ENCODE measurements around the gene AHDC1. TPM values are rescaled to one million over a fixed set of nuclear protein-coding genes. Genes with fewer than 3 reads are reported as not detected.

The AHDC1 gene
- total and polyA plus RNA-seq, 2 of the 13 experiments (the other 11 are each of a cell fraction or from before 2014, with no cell fraction given): 1.0 to 2.7 TPM

GRCh38 chr1:27527890-27528817 is 75.8 kb downstream of the AHDC1 start (continued):
- TF ChIP-seq, protein P1, sequence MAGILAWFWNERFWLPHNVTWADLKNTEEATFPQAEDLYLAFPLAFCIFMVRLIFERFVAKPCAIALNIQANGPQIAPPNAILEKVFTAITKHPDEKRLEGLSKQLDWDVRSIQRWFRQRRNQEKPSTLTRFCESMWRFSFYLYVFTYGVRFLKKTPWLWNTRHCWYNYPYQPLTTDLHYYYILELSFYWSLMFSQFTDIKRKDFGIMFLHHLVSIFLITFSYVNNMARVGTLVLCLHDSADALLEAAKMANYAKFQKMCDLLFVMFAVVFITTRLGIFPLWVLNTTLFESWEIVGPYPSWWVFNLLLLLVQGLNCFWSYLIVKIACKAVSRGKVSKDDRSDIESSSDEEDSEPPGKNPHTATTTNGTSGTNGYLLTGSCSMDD (CRISPR knock-in tag; IDR thresholded peaks at IDR 0.05): no peak
- no peak for TF ChIP-seq ZNF720 (CRISPR knock-in tag; IDR thresholded peaks at IDR 0.05)
- peak; percentile 17; the same call in 1 of the 2 replicates for TF ChIP-seq SPEN (CRISPR knock-in tag; IDR thresholded peaks at IDR 0.05; ENCODE audit: low read depth)
- peak; percentile 37; the same call in 1 of the 2 replicates for TF ChIP-seq TFDP2 (CRISPR knock-in tag; IDR thresholded peaks at IDR 0.05)
- TF ChIP-seq SP5 (CRISPR knock-in tag; IDR thresholded peaks at IDR 0.05; ENCODE audit: borderline replicate concordance, low read depth): no peak
- no peak for TF ChIP-seq TCF12 (IDR thresholded peaks at IDR 0.05)
- no peak for TF ChIP-seq TCF12 (CRISPR knock-in tag; IDR thresholded peaks at IDR 0.05)
- TF ChIP-seq, protein P2, sequence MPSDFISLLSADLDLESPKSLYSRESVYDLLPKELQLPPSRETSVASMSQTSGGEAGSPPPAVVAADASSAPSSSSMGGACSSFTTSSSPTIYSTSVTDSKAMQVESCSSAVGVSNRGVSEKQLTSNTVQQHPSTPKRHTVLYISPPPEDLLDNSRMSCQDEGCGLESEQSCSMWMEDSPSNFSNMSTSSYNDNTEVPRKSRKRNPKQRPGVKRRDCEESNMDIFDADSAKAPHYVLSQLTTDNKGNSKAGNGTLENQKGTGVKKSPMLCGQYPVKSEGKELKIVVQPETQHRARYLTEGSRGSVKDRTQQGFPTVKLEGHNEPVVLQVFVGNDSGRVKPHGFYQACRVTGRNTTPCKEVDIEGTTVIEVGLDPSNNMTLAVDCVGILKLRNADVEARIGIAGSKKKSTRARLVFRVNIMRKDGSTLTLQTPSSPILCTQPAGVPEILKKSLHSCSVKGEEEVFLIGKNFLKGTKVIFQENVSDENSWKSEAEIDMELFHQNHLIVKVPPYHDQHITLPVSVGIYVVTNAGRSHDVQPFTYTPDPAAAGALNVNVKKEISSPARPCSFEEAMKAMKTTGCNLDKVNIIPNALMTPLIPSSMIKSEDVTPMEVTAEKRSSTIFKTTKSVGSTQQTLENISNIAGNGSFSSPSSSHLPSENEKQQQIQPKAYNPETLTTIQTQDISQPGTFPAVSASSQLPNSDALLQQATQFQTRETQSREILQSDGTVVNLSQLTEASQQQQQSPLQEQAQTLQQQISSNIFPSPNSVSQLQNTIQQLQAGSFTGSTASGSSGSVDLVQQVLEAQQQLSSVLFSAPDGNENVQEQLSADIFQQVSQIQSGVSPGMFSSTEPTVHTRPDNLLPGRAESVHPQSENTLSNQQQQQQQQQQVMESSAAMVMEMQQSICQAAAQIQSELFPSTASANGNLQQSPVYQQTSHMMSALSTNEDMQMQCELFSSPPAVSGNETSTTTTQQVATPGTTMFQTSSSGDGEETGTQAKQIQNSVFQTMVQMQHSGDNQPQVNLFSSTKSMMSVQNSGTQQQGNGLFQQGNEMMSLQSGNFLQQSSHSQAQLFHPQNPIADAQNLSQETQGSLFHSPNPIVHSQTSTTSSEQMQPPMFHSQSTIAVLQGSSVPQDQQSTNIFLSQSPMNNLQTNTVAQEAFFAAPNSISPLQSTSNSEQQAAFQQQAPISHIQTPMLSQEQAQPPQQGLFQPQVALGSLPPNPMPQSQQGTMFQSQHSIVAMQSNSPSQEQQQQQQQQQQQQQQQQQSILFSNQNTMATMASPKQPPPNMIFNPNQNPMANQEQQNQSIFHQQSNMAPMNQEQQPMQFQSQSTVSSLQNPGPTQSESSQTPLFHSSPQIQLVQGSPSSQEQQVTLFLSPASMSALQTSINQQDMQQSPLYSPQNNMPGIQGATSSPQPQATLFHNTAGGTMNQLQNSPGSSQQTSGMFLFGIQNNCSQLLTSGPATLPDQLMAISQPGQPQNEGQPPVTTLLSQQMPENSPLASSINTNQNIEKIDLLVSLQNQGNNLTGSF (CRISPR knock-in tag; IDR thresholded peaks at IDR 0.05): no peak
- TF ChIP-seq ZFP36 (IDR thresholded peaks at IDR 0.05; ENCODE audit: borderline replicate concordance, low read depth, low read length, partially characterized antibody): no peak
- no peak for TF ChIP-seq SOX13 (IDR thresholded peaks at IDR 0.05)
- no peak for TF ChIP-seq SOX13 (CRISPR knock-in tag; conservative IDR thresholded peaks at IDR 0.05 in 1 of 2, IDR thresholded peaks at IDR 0.05 in 1 of 2)
- TF ChIP-seq DPF2 (CRISPR knock-in tag; IDR thresholded peaks at IDR 0.05; ENCODE audit: borderline replicate concordance, low read depth): no peak; the same call in 1 of the 2 replicates
- no peak for TF ChIP-seq ELF1 (CRISPR knock-in tag; IDR thresholded peaks at IDR 0.05)
- no peak for TF ChIP-seq ATF3 (CRISPR knock-in tag; IDR thresholded peaks at IDR 0.05)
- no peak for TF ChIP-seq AFF4 (CRISPR knock-in tag; IDR thresholded peaks at IDR 0.05)

Measured in HepG2 (cell line).